ENCODE measurements around the gene EP400. TPM values are rescaled to one million over a fixed set of nuclear protein-coding genes. Genes with fewer than 3 reads are reported as not detected.

EP400 gene
- total RNA-seq, 1 donor = 14.5 TPM

- no peaks in the 10 kb centered on the region for H3K9me3 ChIP-seq (ENCODE audit: low read depth, low read length)
- peaks cover 88% of the 10 kb centered on the region for H3K79me2 ChIP-seq (ENCODE audit: insufficient read depth, low read length)
- peaks cover 7% of the 10 kb centered on the region for H3K4me1 ChIP-seq (ENCODE audit: insufficient read depth, low read length)
- H3K27me3 ChIP-seq (ENCODE audit: insufficient read depth, low read length) = no peaks in the 10 kb centered on the region
- no peak for DNase-seq (ENCODE audit: insufficient read length, low spot score, missing footprints)
- no peak overlapping the region for H3K4me2 ChIP-seq (ENCODE audit: insufficient read depth, low read length)
- H3K4me3 ChIP-seq (ENCODE audit: insufficient read depth, low read length) = no peak overlapping the region
- no peak overlapping the region for H2AFZ ChIP-seq (ENCODE audit: low read length)
- H3K36me3 ChIP-seq (ENCODE audit: insufficient read depth, low read length) = peaks cover 9% of the 10 kb centered on the region
- no peak overlapping the region for H3K27ac ChIP-seq (ENCODE audit: low read depth, low read length)
- TF ChIP-seq, protein P1, sequence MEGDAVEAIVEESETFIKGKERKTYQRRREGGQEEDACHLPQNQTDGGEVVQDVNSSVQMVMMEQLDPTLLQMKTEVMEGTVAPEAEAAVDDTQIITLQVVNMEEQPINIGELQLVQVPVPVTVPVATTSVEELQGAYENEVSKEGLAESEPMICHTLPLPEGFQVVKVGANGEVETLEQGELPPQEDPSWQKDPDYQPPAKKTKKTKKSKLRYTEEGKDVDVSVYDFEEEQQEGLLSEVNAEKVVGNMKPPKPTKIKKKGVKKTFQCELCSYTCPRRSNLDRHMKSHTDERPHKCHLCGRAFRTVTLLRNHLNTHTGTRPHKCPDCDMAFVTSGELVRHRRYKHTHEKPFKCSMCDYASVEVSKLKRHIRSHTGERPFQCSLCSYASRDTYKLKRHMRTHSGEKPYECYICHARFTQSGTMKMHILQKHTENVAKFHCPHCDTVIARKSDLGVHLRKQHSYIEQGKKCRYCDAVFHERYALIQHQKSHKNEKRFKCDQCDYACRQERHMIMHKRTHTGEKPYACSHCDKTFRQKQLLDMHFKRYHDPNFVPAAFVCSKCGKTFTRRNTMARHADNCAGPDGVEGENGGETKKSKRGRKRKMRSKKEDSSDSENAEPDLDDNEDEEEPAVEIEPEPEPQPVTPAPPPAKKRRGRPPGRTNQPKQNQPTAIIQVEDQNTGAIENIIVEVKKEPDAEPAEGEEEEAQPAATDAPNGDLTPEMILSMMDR (IDR thresholded peaks at IDR 0.05; ENCODE audit: extremely low read depth, low read depth, low read length) = no peak
- H4K20me1 ChIP-seq (ENCODE audit: insufficient read depth, low read length) = peaks cover 22% of the 10 kb centered on the region
These were observed 25.5 kb downstream of the EP400 start for GRCh38 chr12:131975228-131975627.

DNA sequence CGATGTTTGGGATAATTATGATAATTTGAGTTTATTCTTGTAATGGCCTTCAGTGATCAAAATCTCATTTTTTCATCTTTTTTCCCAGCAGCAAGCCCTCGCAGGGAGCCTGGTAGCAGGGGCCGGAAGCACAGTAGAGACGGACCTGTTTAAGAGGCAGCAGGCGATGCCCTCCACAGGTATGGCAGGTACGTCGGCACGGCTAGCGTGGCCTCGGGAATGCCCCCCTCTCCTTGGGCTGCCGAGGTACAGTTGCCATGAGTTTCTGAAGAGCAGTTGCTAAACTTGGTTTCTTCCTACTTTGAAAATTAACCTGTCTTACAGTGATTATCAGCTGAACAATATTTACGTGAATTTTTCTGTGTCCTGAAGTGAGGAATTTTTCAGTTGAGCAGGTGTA is 29.9 kb downstream of the EP400 start:
- TF ChIP-seq, protein P1 (IDR thresholded peaks at IDR 0.05; ENCODE audit: extremely low read depth, low read depth, low read length) = no peak
- Histone ChIP-seq H3K9me3 (ENCODE audit: low read depth, low read length) (no peaks in the 10 kb centered on the region), H3K36me3 (ENCODE audit: insufficient read depth, low read length) (peaks cover 31% of the 10 kb centered on the region), H3K27ac (ENCODE audit: low read depth, low read length) (no peak overlapping the region), H3K4me2 (ENCODE audit: insufficient read depth, low read length) (no peak overlapping the region), H2AFZ (ENCODE audit: low read length) (no peak overlapping the region), H3K4me3 (ENCODE audit: insufficient read depth, low read length) (no peak overlapping the region), H3K79me2 (ENCODE audit: insufficient read depth, low read length) (peaks cover 60% of the 10 kb centered on the region), H4K20me1 (ENCODE audit: insufficient read depth, low read length) (peaks cover 21% of the 10 kb centered on the region), H3K4me1 (ENCODE audit: insufficient read depth, low read length) (peaks cover 7% of the 10 kb centered on the region), H3K27me3 (ENCODE audit: insufficient read depth, low read length) (no peaks in the 10 kb centered on the region)
- no peak for DNase-seq (ENCODE audit: insufficient read length, low spot score, missing footprints)

DNA sequence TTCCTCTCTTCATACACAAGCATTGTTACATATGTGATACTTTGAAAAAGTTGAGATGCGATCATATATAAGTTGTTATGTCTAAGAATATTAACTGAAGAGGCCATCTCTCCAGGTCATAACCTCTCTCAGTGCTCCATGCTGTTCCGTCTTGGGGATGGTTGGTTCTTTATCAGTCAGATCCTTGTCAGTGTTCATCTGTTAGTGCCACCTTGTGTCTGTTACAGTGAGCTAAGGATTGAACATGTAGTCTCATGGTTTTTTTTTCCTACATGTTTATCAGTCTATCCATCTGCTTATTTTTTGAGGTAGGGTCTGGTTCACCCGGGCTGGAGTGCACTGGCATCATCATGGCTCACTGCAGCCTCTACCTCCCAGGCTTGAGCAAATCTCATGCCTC is 30.5 kb downstream of the EP400 start:
- Histone ChIP-seq H3K36me3 (ENCODE audit: insufficient read depth, low read length) (peaks cover 36% of the 10 kb centered on the region), H4K20me1 (ENCODE audit: insufficient read depth, low read length) (peaks cover 16% of the 10 kb centered on the region), H3K4me2 (ENCODE audit: insufficient read depth, low read length) (no peak overlapping the region), H3K79me2 (ENCODE audit: insufficient read depth, low read length) (peaks cover 54% of the 10 kb centered on the region), H2AFZ (ENCODE audit: low read length) (no peak overlapping the region), H3K4me1 (ENCODE audit: insufficient read depth, low read length) (peaks cover 7% of the 10 kb centered on the region), H3K27me3 (ENCODE audit: insufficient read depth, low read length) (no peaks in the 10 kb centered on the region), H3K27ac (ENCODE audit: low read depth, low read length) (peak overlapping the region; percentile 45), H3K9me3 (ENCODE audit: low read depth, low read length) (no peaks in the 10 kb centered on the region), H3K4me3 (ENCODE audit: insufficient read depth, low read length) (no peak overlapping the region)
- TF ChIP-seq, protein P1 (IDR thresholded peaks at IDR 0.05; ENCODE audit: extremely low read depth, low read depth, low read length) = no peak
- DNase-seq (ENCODE audit: insufficient read length, low spot score, missing footprints) = no peak

GRCh38 chr12:131981388-131981787 is 31.6 kb downstream of the EP400 start:
- Histone ChIP-seq H3K79me2 (ENCODE audit: insufficient read depth, low read length) (peaks cover 44% of the 10 kb centered on the region), H3K4me1 (ENCODE audit: insufficient read depth, low read length) (peaks cover 7% of the 10 kb centered on the region), H4K20me1 (ENCODE audit: insufficient read depth, low read length) (peaks cover 16% of the 10 kb centered on the region), H3K4me3 (ENCODE audit: insufficient read depth, low read length) (no peak overlapping the region), H2AFZ (ENCODE audit: low read length) (no peak overlapping the region), H3K36me3 (ENCODE audit: insufficient read depth, low read length) (peaks cover 45% of the 10 kb centered on the region), H3K27me3 (ENCODE audit: insufficient read depth, low read length) (no peaks in the 10 kb centered on the region), H3K4me2 (ENCODE audit: insufficient read depth, low read length) (no peak overlapping the region), H3K9me3 (ENCODE audit: low read depth, low read length) (no peaks in the 10 kb centered on the region), H3K27ac (ENCODE audit: low read depth, low read length) (no peak overlapping the region)
- DNase-seq (ENCODE audit: insufficient read length, low spot score, missing footprints) = no peak
- TF ChIP-seq, protein P1 (IDR thresholded peaks at IDR 0.05; ENCODE audit: extremely low read depth, low read depth, low read length) = no peak
